Stimulated activated CD8-positive, alpha-beta memory T cell treated with anti-CD3 and anti-CD28 coated beads, Interleukin-15, amount 100 ng/mL, for 24 hours (primary cell): Measurements from ENCODE around the gene CHURC1.

Source experiments
- DNase-seq: peaks from one replicate; pipeline ENCODE4 v3.0.0-alpha.2; 2020; ENCODE audit warnings: low read depth

The CHURC1 gene

DNA sequence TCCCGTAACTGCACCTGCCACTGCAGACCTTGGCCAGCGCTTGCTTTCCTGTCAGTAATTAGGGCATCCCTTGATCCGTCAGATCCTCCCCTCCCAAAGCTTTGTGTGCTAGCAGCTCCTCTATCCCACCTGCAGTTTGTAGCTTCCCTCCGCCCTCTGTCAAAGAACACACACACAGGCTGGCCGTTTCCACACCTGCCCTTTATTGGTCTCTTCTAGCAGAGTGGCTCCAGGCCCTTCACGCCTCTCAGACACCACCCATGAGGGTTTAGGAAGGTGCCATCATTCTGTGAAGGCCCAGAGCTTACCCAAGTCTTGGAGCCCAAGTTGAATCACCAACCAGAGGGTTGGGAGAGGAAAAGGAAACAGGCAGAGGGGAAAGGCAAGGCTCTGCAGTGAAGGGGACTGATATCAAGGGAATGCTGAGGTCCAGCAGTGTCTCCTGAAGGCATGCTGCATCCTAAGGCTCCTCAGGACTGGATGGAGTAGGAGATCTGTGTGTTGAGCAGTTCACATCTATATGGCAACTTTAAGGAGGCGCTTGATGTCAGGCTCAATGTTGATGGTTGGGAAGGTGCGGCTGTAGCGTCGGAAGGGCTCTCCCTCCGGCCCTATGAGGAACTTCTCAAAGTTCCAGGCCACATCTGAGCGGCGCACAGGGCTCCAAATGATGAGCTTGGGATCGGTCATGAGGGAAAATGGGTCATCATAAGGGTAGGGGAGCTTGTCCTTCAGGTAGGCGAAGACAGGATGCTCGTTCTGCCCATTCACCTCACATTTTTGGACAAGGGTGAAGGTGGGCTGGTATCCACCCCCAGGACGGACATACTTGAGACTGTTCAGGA is 24.9 kb downstream of the CHURC1 start:
- DNase-seq = no peak

DNA sequence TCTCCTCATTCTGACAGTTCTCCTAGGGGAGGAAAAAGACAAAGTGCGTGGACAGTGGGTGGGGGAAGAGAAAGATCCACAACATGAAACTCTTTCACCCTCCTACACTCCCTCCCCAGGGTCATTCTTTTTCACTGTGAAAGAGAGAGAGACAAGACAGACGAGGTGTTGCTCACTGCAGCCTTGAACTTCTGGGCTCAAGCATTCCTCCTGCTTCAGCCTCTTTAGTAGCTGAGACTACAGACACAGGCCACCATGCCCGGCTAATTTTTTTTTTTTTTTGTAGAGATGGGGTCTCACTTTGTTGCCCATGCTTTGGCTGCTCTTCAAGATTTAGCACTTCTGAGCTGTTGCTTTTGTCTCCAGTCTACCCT is 25.5 kb downstream of the CHURC1 start:
- DNase-seq = no peak

DNA sequence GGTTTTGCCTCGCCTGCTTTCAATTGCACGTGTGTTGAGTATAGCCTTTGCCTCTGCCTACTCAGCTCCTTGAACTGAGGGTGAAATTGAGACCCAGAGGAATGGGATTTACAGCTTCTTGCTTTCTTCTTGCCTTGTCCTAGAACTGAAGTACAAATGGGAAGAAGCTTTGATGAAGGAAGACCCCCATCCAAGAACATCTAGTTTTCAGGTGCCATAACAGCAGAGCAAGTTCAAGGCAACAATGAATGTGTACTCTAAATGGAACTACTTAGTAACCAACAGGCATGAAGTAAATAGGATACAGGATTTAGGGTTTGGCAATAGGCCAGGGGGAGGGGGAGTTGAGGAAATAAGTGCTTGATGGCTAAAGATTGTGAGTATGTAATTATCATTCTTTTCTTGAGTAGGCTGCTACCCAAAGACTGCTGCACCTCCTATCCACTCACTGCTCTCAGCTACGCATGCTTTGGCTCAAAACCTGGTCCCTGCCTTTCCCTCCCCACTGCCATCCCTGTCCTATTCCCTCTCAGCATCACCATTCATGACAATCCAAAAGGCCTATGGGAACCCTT is 26.2 kb downstream of the CHURC1 start:
- DNase-seq = no peak

DNA sequence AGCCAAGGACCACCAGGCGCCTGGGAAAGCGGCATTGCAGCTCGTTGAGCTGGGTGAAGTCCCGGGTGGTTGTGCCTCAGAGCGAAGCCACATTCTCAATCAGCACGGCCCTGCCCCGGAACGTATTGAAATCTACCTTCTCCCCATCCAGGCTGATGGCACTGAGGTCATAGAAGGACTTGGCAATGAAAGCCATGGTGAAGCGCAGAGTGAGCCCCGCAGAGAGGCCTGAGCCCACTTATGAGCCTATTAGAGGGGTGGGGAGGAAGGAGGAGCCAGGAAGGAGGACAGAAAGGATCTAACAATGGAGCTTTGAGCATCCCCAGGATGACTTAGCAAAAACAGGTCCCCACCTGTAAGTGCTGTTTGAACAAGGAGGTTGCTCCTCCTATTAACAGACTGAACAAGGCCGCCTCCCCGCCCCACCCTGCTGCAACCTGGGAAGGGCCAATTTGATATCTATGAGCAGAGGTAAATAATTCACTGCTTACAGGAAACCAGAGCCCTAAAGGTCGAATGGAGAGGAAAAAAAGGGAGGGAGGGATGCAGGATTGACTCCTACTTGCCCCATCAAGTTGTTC is 28.4 kb downstream of the CHURC1 start, which contains the start of gene GPX2:
Gene GPX2, minus strand, starts transcription at position 215 of the 581 bp plus-strand sequence. Its CDS starts 19 bp downstream, at position 196.
- DNase-seq = no peak

DNA sequence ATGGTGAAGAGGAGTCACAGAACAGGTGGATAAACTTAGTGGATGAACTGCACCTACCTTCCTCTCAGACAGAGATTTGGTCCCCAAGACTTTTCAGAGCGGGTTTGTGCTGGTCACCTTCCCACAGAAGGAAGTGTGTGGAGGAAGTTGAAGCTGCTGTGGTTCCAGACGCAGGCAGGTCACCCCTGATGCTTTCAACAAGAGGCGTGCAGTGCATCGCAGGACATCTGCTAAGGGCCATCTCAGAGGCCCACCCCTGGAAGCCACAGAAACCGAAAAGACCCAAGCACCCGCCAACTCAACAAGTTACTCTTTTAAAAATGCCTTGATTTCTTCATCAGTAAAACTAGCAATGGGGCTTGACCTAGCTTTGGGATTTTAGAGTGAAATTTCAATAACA is 29.3 kb downstream of the CHURC1 start:
- DNase-seq = no peak

DNA sequence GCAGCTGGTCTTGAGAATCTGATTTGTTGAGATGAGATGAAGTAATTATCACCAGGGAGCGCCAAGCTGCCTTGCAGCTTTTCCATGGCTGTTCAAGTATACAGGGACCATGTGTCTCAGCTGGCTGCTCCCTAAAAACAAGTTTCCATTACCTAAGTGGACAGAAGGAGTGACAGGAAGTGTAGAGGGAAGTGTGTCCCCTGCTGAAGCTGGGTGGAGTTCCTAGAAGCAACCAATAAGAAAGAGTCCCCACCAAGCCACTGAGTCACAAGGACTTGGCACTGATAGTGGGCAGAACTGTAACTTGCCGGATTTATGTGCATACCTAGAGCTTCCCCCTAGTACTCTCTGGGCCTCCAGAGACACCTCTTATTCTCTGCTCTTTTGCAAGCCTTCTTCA is 29.8 kb downstream of the CHURC1 start:
- no peak for DNase-seq

DNA sequence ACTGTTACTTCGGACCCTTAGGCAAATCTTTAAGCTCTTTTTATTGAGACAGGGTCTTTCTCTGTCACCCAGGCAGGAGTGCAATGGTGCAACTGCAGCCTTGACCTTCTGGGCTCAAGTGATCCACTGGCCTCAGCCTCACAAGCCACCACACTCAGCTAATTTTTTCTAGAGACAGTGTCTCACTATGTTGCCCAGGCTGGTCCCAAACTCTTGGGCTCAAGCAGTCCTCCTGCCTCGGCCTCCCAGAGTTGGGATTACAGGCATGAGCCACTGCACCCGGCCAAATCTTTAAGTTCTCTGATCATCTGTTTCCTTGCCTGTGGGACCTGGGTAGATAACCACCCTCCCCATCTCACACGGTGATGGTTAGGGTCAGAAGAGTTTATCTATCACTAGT is 30.6 kb downstream of the CHURC1 start:
- DNase-seq = no peak

DNA sequence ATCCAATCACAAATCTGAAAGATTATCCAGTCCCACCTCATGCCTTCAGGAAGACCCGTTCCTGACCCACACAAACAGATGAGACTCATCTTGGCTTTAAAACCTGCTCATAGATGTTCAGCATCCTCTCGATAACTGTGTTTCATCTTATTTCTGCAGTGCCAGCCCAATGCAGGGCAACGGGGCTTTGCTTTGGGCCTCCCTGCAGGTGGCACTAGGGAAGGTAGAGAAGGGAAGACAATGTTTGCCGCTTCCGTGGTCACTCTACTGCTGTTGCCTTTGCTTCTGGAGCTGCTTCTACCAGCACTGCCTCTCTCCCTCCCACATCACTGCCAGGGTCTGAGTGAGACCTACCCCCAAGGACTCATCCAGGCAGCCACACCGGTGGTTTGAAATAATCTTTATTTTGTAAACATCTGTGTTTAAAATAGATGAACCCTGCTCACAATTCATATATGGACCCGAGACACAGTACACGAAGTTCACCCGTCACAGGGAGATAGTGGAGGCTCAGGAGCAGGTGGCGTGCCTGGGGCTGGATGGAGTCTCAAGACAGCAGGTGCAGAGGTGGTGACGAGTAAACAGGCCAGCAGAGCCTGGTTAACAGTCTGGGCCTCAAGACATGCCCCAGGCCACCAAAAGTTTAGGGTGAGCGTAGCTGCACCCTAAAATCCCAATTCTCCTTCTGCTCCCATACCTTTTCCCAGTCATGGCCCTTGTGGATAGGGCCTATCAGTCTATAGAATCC is 31.4 kb downstream of the CHURC1 start:
- DNase-seq = no peak

DNA sequence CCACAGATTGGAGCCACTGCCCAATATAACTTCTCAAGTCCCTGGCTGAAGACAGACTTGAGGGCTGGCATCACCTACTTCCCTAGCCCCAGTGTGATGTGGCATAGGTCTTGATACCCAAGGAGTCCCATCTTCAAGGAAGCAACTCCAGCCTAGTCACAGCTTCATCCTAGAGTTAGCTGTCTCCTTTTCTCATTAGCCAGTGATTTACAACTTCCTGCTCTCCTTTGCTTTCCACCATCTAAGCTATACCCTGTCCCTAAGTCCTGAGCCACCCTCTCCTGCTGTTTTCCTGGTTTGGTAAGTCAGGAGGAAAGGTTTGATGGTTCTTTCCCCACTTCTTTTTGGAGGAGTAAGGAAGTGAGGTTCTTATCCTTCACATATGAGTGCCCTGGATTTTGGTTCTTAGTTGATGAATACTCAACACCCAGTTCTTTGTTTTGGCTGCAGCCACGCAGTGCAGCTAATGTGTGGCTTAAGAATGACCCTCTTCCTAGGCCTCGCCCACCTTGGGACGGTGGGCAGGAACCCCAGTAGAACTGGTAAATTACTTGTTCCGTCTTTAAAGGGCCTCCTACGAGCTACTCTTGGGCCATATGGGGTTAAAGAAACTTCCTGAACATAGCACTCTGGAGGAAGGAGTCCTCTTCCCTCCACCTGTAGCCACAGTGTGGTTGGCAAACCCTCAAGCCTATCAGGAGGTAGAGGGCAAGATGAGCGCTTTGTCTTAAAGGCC is 32.2 kb downstream of the CHURC1 start:
- DNase-seq = no peak

DNA sequence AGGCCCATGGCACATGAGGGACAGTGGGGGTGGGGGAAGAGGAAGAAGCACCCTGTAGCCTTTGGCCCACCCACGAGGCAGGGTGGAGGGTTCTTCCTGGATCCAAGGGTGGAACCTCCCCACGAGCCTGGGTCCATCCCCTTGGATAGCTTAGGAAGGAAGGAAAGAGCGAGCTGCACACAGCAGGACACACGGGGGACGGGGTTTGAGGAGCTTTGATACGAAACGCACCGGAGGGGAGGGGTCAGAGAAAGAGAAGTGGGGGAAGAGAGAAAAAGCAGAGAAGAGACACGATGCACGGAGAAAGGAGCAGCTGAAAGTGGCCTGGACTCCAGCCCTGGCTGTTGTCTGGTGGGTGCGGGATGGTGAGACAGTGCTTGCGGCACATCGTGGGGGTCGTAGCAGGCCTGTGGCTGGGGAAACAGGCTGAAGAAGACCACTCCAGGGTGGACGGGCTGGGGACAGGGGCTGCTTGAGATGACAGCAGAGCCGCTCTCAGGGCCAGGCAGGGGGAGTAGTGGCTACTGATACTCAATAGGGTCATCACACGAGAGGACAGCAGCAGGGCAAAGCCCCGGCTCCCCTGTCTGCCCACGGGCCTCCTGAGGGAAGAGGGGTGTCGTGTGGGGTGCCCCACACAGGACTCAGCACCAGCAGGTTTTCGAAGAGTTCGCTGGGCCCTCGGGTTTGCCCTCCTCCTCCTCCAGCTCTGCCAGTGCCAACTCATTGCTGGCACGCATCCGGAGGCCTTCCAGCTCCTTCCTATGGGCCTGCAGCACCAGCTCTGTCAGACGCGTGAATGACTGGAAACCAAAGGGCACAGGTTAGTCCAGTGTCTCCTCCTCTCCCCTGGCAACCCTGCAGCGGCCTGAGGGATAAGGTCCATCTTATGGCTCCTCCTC is 33.7 kb downstream of the CHURC1 start:
- no peak for DNase-seq

DNA sequence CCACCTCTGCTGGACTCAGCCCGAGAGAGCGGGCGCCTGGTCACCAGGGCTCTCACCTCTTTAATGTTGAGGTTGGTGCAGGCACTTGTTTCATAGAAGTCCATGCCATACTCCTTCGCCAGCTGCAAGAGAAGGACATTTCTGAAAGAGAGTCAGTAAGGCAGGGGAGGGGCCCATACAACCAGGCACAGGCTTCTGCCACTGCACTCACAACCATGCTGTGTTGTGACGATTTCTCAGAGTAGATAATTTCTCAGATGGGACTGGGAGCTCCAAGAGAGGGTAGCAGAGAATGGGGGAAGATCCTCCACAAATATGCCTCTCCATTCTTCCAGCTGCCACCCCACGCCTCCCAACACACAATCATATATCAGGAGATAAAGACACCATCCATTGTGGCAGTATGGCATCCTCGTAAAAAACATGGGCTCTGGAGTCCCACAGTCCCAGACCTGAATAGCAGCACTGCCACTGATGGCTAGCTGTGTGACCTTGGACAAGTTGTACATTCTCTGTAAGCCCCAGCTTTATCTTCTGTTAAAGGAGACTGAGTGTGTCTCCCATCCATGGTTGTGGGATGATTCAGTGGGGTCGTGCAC is 34.5 kb downstream of the CHURC1 start:
- no peak for DNase-seq

DNA sequence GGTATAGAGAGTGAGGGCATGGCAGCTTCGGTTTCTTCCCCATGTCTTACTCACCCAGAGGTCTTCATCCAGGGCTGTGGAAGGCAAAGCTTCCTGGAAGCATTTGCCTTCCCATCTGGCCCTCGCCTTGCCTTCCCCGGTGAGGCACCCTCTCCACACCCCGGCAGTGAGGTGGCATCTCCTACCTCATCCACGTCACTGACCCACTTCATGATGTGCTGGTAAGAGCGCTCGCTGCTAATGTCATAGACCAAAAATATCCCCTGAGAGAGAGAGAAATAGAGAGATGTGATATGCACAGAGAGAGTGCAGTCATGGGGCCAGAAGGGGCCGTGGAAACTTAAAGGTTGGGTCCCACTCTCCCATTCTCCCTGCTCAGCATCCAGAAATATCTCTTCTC is 36.6 kb downstream of the CHURC1 start:
- no peak for DNase-seq

DNA sequence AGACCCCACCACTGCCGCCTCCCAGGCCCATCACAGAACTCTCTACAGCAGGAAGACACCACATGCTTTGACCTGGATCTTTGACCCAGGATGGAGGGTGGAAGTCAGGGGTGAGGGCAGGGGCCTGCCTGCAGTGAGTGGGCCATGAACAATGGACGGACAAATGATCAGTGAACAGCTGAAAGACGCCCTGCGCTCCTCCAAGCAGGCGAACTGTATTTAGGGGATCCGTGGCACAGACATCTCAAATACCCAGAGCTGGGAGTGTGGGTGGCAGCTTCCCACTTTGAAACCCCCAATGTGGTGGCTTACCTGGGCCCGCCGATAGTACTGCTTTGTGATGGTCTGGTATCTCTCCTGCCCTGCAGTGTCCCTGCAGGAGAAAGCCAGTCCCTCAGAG is 37.0 kb downstream of the CHURC1 start:
- no peak for DNase-seq

DNA sequence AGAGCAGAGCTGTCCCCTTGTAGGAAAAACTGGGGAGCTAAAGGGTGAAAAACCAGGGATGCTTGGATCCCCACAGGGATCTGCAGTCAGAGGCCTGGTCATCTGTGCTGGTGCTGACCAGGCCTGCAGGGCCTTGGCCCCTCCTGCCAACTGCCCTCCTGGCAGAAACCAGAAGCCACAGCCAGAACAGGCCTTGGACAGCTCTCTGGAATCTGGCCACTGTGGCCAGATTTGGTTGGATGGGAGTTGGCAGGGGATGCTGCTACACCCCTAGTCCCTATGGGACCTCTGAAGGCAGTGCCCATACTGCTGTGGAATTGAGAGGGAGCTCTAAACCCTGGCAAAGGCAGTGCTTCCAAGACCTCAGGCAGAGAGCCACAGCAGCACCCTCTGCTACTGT is 37.5 kb downstream of the CHURC1 start:
- DNase-seq = no peak

DNA sequence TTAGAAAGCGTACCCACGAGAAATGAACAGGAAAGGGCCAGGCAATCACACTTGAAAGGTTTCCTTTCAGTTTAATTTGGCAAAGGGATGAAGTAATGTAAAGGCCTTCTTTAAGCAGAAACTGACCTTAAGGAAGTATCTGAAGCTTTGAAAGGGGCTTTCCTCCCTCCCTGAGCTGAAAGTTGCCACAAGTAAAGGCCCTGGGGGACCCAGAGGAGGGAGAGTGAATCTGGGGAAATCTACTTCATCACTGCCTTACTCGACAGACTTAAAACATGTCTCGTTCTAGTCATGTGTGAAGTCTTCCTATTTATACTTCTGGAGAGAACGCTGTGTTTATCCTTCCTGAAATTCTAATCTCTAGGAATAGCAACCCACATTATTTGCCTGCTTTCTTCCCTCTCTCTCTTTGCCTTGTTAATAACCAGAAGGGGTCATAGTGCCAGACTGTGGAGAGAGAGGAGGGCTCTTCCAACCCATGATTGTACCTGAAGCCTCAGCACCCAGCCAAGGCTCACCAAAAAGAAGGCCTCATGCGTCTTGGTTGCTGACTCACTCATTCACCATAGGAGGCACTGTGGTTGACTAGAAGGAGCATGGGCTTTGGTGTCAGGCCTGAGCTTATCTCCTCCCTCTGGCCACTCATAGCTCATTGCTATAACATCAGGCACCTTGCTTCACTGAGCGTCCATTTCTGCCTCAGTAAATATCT is 38.5 kb downstream of the CHURC1 start:
- DNase-seq = no peak

DNA sequence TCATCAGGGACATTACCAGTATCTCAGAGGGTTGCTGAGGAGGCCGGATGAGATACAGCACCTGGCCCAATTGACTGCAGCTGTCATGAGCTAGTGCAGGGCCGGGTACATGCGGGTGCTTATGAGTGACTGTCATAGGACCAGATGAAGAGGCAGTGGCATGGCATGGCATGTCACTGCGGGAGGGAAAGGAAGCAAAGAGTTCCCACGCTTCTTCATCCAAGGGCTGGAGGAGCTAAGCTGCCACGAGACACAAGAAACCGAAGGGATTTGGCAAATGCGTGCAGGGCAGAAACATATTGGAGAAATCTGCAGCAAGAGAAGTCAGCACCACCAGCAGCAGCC is 39.0 kb downstream of the CHURC1 start:
- no peak for DNase-seq

DNA sequence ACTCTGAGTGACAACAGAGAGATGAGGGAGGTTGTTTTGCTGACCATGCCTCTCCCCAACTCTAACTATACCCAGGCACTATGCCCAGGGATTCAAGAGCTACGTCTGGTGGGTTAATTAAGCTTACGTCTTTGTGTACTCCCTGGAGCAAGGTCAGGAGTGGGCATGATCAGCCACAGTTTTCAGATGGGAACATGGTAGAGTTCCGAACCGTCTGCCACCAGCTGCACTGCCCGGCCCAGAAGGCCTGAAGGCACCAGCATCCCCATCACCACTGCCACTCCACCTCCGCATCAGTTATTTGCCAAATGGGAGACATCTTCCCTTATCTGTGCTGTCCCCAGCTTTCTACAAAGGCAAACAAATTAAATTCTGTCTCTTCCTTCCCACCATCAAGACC is 39.4 kb downstream of the CHURC1 start:
- DNase-seq = no peak

DNA sequence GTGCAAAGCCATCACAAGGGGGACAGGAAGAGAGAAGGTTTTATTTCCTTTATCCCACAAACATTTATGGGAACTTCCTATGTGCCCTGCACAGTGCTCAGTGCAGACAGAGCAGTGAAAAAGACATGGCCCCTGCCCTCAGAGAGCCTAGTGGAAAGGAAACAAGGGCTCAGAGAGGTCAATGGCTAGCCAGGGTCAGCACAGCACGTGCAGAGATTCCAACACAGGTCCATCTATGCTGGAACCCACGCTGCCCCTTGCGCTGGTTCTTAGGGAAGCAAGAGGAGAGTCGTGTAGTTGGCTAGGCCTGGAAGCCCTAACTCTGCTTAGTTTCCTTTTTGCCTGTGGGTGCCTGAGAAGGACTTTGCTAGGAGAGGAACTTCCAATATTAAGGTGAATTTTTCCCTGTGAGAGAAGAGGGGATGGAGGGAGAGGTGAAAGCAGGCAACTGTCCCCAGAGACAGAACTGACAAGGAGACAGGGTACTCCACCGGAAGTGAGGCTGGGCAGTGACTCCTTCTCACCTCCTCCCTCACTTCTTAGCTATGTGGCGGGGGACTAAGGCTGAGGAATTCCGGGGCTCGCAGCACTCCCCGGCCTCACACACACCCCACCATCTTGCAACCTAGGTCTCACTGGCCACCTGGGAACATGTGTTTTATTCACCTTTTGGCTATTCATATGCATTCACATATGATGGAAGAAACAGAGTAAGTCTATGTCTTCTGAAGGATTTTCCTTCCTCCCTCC is 40.4 kb downstream of the CHURC1 start:
- DNase-seq = no peak

DNA sequence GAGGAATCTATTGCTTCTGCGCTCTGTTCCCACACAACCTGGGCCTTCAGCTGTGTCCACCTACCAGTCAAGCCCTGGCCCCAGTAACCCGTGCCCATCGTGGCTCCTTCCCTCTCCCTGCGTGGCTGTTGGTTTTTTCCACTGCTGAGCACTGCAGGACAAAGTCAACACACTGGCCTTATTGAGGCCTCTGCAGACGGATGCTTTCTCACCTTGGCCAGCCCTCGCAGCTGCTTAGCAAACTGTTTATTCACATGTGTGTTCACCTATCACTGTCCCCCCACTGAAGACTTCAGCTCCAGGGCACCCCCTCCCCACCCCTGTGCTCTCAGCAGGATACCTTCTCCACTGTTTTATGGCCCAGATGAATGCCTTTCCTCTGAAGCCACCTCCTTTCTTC is 41.0 kb downstream of the CHURC1 start:
- DNase-seq = no peak
